Measurements from ENCODE around the gene CHCHD4.

GRCh38 chr3:14151471-14152083 lies 26.9 kb upstream of the CHCHD4 start:
- TF ChIP-seq CTCF (IDR thresholded peaks at IDR 0.05; ENCODE audit: borderline replicate concordance, extremely low read depth, low read length, poor library complexity, severe bottlenecking) (no peak), EZH2 (IDR thresholded peaks at IDR 0.05; ENCODE audit: borderline replicate concordance, low read depth, low read length, severe bottlenecking) (no peak)

Measured in DND-41 (cell line).